Astrocyte (in vitro differentiated cells and primary cell): ENCODE data around the gene NUDT14. TPM values are rescaled to one million over a fixed set of nuclear protein-coding genes. Genes with fewer than 3 reads are reported as not detected.
A peak's percentile ranks its signal among the peaks of the same experiment; 100 is the strongest.

ENCODE experiments used
- DNase-seq: peaks from one replicate; pipeline ENCODE4 v3.0.0-alpha.2; 2010; ENCODE audit warnings: low read depth
- FAIRE-seq: peaks from 2 replicates; lab custom pipeline; 2011; peaks lifted over from hg19 to GRCh38; lab: Jason Lieb, UNC
- H2AFZ ChIP-seq: 2 replicates; pipeline ENCODE4 v1.6.0; 2012; ENCODE audit warnings: low read depth, low read length, inconsistent platforms
- H3K27ac ChIP-seq: 2 replicates; pipeline ENCODE4 v1.5.1; 2011; ENCODE audit warnings: low read depth, low read length, inconsistent platforms
- H3K27me3 ChIP-seq: 2 replicates; pipeline ENCODE4 v1.6.0; 2011; ENCODE audit warnings: low read length, inconsistent platforms; ENCODE audit not compliant: insufficient read depth
- H3K36me3 ChIP-seq: 2 replicates; pipeline ENCODE4 v1.5.1; 2011; ENCODE audit warnings: low read length, inconsistent platforms; ENCODE audit not compliant: insufficient read depth
- H3K4me1 ChIP-seq: 2 replicates; pipeline ENCODE4 v1.5.1; 2011; ENCODE audit warnings: low read length, inconsistent platforms; ENCODE audit not compliant: insufficient read depth
- H3K4me2 ChIP-seq: 2 replicates; pipeline ENCODE4 v1.6.0; 2012; ENCODE audit warnings: low read length, inconsistent platforms
- H3K4me3 ChIP-seq: 2 replicates; pipeline ENCODE4 v1.5.1; 2011; ENCODE audit warnings: low read depth, mild to moderate bottlenecking, low read length, inconsistent platforms; ENCODE audit not compliant: insufficient read depth
- H3K79me2 ChIP-seq: 2 replicates; pipeline ENCODE4 v1.6.0; 2012; ENCODE audit warnings: mild to moderate bottlenecking, low read length, inconsistent platforms; ENCODE audit not compliant: insufficient read depth
- H3K9ac ChIP-seq: 2 replicates; pipeline ENCODE4 v1.6.0; 2012; ENCODE audit warnings: mild to moderate bottlenecking, low read length, inconsistent platforms
- H3K9me3 ChIP-seq: 2 replicates; pipeline ENCODE4 v1.5.1; 2012; ENCODE audit warnings: low read depth, mild to moderate bottlenecking, low read length, inconsistent platforms; ENCODE audit not compliant: insufficient read depth
- H4K20me1 ChIP-seq: 2 replicates; pipeline ENCODE4 v1.6.0; 2012; ENCODE audit warnings: low read length, inconsistent platforms; ENCODE audit not compliant: insufficient read depth
- H3K27ac Mint-ChIP-seq: one replicate; pipeline ENCODE4 v1.8.0; 2021; ENCODE audit warnings: mild to moderate bottlenecking, mixed read lengths; ENCODE audit not compliant: unreplicated experiment
- H3K27me3 Mint-ChIP-seq: one replicate; pipeline ENCODE4 v1.8.0; 2021; ENCODE audit warnings: low read depth, mixed read lengths; ENCODE audit not compliant: unreplicated experiment
- H3K36me3 Mint-ChIP-seq: one replicate; pipeline ENCODE4 v1.8.0; 2021; ENCODE audit warnings: low read depth, mixed read lengths; ENCODE audit not compliant: unreplicated experiment
- H3K4me1 Mint-ChIP-seq: one replicate; pipeline ENCODE4 v1.8.0; 2021; ENCODE audit warnings: low read depth, mixed read lengths; ENCODE audit not compliant: unreplicated experiment
- H3K4me3 Mint-ChIP-seq: one replicate; pipeline ENCODE4 v1.8.0; 2021; ENCODE audit warnings: mild to moderate bottlenecking, moderate library complexity, mixed read lengths; ENCODE audit not compliant: unreplicated experiment
- H3K9me3 Mint-ChIP-seq: one replicate; pipeline ENCODE4 v1.8.0; 2021; ENCODE audit warnings: mild to moderate bottlenecking, mixed read lengths; ENCODE audit not compliant: unreplicated experiment
- CTCF ChIP-seq: IDR thresholded peaks from 2 replicates; pipeline ENCODE4 v1.5.1; 2011; ENCODE audit warnings: low read depth, mild to moderate bottlenecking, inconsistent platforms, low read length, moderate library complexity; ENCODE audit not compliant: insufficient read depth
- EZH2 ChIP-seq: IDR thresholded peaks from 2 replicates; pipeline ENCODE4 v1.6.1; 2012; ENCODE audit warnings: mild to moderate bottlenecking, low read length, inconsistent platforms; ENCODE audit not compliant: insufficient read depth
- total RNA-seq: library from RNA; stranded (reverse); gene quantifications from 2 replicates; pipeline ENCODE4 v1.2.1, GENCODE V29; 2021

Gene NUDT14
- total RNA-seq, 1 donor from 2014 or later = 17.5 TPM

GRCh38 chr14:105156414-105157375 lies 24.4 kb downstream of the NUDT14 start:
- Histone ChIP-seq H3K4me2 (no peak overlapping the region), H2AFZ (no peak overlapping the region), H3K79me2 (no peaks in the 10 kb centered on the region), H3K27ac (no peak overlapping the region), H3K9me3 (no peaks in the 10 kb centered on the region), H3K36me3 (no peaks in the 10 kb centered on the region), H3K4me1 (no peaks in the 10 kb centered on the region), H4K20me1 (no peaks in the 10 kb centered on the region), H3K4me3 (no peak overlapping the region), H3K9ac (no peak overlapping the region), H3K27me3 (peaks cover 10% of the 10 kb centered on the region)
- TF ChIP-seq CTCF (no peak), EZH2 (no peak)
- Mint-ChIP-seq H3K4me3 (peak overlapping the region; percentile 40), H3K36me3 (peaks cover 2% of the 10 kb centered on the region), H3K27me3 (peaks cover 15% of the 10 kb centered on the region), H3K9me3 (no peaks in the 10 kb centered on the region), H3K4me1 (no peaks in the 10 kb centered on the region), H3K27ac (no peak overlapping the region)
- DNase-seq = no peak
- FAIRE-seq = no peak

- Histone ChIP-seq H4K20me1 (no peaks in the 10 kb centered on the region), H3K9me3 (no peaks in the 10 kb centered on the region), H3K4me1 (no peaks in the 10 kb centered on the region), H2AFZ (no peak overlapping the region), H3K27ac (no peak overlapping the region), H3K36me3 (no peaks in the 10 kb centered on the region), H3K4me2 (no peak overlapping the region), H3K4me3 (no peak overlapping the region), H3K79me2 (no peaks in the 10 kb centered on the region), H3K9ac (no peak overlapping the region), H3K27me3 (peaks cover 10% of the 10 kb centered on the region)
- no peak for DNase-seq
- no peak overlapping the region for H3K4me3 Mint-ChIP-seq
- FAIRE-seq = no peak
- peaks cover 2% of the 10 kb centered on the region for H3K36me3 Mint-ChIP-seq
- H3K27me3 Mint-ChIP-seq = peaks cover 14% of the 10 kb centered on the region
- H3K4me1 Mint-ChIP-seq = no peaks in the 10 kb centered on the region
- H3K9me3 Mint-ChIP-seq = no peaks in the 10 kb centered on the region
- no peak for TF ChIP-seq CTCF
- no peak overlapping the region for H3K27ac Mint-ChIP-seq
Measured at GRCh38 chr14:105155681-105156413, 25.3 kb downstream of the NUDT14 start.
